HCEC 1CT (cell line): ENCODE results near the gene TRAPPC5.

ENCODE experiments used
- DNase-seq: peaks from one replicate; pipeline ENCODE4 v3.0.0-alpha.2; 2017

The TRAPPC5 gene

GRCh38 chr19:7734220-7735203 is 53.9 kb downstream of the TRAPPC5 start:
- no peak for DNase-seq

- DNase-seq: no peak
Observed at GRCh38 chr19:7736148-7736547, 55.5 kb downstream of the TRAPPC5 start.

- no peak for DNase-seq
Observed at GRCh38 chr19:7737215-7737614, 56.6 kb downstream of the TRAPPC5 start.
